Measurements from ENCODE around the gene AMOTL1.

Gene AMOTL1

DNA sequence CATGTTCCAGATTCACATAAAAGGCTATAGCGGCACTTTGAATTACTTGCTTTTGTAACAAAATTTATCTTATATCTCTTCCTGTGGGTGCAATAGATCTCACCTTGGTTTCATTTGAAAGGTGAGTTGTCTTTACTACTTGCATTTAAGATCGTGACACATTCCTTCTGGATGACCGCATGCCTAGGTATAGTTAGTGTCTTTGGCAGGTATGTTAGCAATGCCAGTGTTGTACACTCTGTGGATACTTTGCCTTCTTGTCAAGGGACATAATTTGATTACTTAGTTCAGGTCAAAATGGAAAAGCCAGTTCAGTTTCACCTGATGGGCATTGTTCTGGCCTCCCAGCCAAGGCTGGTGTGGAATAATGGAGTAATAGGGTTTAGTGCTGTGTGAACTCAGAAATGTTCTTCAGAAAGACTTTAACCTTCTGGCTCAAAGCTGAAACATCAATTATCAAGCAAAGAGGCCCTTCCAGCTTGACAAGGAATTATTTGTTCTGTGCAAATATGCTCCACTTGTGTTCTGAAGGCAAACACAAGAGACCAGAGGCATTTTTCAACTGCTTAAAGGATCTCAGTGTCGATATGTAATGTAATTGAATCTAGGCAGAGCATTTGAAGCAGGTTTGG lies 64.6 kb downstream of the AMOTL1 start:
- TF ChIP-seq GABPA (IDR thresholded peaks at IDR 0.05; ENCODE audit: low read depth) (no peak), CTCF (IDR thresholded peaks at IDR 0.05; ENCODE audit: insufficient read depth, low read length) (no peak), SPI1 (IDR thresholded peaks at IDR 0.05; ENCODE audit: borderline replicate concordance, low read depth) (no peak), POLR2AphosphoS5 (IDR thresholded peaks at IDR 0.05; ENCODE audit: low read depth) (no peak)
- TF ChIP-seq, protein P1, sequence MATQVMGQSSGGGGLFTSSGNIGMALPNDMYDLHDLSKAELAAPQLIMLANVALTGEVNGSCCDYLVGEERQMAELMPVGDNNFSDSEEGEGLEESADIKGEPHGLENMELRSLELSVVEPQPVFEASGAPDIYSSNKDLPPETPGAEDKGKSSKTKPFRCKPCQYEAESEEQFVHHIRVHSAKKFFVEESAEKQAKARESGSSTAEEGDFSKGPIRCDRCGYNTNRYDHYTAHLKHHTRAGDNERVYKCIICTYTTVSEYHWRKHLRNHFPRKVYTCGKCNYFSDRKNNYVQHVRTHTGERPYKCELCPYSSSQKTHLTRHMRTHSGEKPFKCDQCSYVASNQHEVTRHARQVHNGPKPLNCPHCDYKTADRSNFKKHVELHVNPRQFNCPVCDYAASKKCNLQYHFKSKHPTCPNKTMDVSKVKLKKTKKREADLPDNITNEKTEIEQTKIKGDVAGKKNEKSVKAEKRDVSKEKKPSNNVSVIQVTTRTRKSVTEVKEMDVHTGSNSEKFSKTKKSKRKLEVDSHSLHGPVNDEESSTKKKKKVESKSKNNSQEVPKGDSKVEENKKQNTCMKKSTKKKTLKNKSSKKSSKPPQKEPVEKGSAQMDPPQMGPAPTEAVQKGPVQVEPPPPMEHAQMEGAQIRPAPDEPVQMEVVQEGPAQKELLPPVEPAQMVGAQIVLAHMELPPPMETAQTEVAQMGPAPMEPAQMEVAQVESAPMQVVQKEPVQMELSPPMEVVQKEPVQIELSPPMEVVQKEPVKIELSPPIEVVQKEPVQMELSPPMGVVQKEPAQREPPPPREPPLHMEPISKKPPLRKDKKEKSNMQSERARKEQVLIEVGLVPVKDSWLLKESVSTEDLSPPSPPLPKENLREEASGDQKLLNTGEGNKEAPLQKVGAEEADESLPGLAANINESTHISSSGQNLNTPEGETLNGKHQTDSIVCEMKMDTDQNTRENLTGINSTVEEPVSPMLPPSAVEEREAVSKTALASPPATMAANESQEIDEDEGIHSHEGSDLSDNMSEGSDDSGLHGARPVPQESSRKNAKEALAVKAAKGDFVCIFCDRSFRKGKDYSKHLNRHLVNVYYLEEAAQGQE (IDR thresholded peaks at IDR 0.05; ENCODE audit: insufficient replicate concordance, low read depth), result no peak
- no peaks in the 10 kb centered on the region for H3K27me3 ChIP-seq (ENCODE audit: insufficient read depth, poor library complexity, severe bottlenecking)
- DNase-seq (ENCODE audit: low read depth in 1 of 2, low spot score in 1 of 2), result no peak
- no peak overlapping the region for H3K4me3 ChIP-seq (replicated peaks; ENCODE audit: insufficient read depth, low read length)
- H3K27ac ChIP-seq (replicated peaks), result no peak overlapping the region

GRCh38 chr11:94834911-94835593 lies 66.9 kb downstream of the AMOTL1 start:
- H3K27ac ChIP-seq (replicated peaks), result no peak overlapping the region
- no peaks in the 10 kb centered on the region for H3K27me3 ChIP-seq (ENCODE audit: insufficient read depth, poor library complexity, severe bottlenecking)
- H3K4me3 ChIP-seq (replicated peaks; ENCODE audit: insufficient read depth, low read length), result no peak overlapping the region
- TF ChIP-seq SPI1 (IDR thresholded peaks at IDR 0.05; ENCODE audit: borderline replicate concordance, low read depth), result no peak
- TF ChIP-seq CTCF (IDR thresholded peaks at IDR 0.05; ENCODE audit: insufficient read depth, low read length), result no peak
- TF ChIP-seq GABPA (IDR thresholded peaks at IDR 0.05; ENCODE audit: low read depth), result no peak
- TF ChIP-seq POLR2AphosphoS5 (IDR thresholded peaks at IDR 0.05; ENCODE audit: low read depth), result no peak
- TF ChIP-seq, protein P1 (IDR thresholded peaks at IDR 0.05; ENCODE audit: insufficient replicate concordance, low read depth), result no peak
- DNase-seq (ENCODE audit: low read depth in 1 of 2, low spot score in 1 of 2), result no peak

DNA sequence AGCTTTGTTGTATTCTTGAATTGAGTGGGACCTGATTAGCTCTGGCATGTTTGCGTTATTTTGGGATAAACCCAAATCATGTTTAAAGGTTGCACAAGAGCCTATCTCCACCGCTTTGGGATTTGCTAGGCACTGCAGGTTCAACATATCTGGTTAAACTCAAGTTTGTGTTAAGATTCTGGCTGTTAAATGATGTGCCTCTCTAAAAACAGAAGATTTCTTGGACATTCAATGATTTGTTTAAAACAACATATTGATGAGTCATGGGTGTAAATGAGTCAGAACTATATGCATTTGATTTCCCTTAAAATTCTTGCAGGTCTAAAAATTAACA lies 67.4 kb downstream of the AMOTL1 start:
- no peak overlapping the region for H3K4me3 ChIP-seq (replicated peaks; ENCODE audit: insufficient read depth, low read length)
- TF ChIP-seq, protein P1 (IDR thresholded peaks at IDR 0.05; ENCODE audit: insufficient replicate concordance, low read depth), result no peak
- TF ChIP-seq CTCF (IDR thresholded peaks at IDR 0.05; ENCODE audit: insufficient read depth, low read length) (no peak), SPI1 (IDR thresholded peaks at IDR 0.05; ENCODE audit: borderline replicate concordance, low read depth) (no peak), GABPA (IDR thresholded peaks at IDR 0.05; ENCODE audit: low read depth) (no peak), POLR2AphosphoS5 (IDR thresholded peaks at IDR 0.05; ENCODE audit: low read depth) (no peak)
- DNase-seq (ENCODE audit: low read depth in 1 of 2, low spot score in 1 of 2), result no peak
- H3K27me3 ChIP-seq (ENCODE audit: insufficient read depth, poor library complexity, severe bottlenecking), result no peaks in the 10 kb centered on the region
- no peak overlapping the region for H3K27ac ChIP-seq (replicated peaks)
